Neuronal stem cell (in vitro differentiated cells): Measurements from ENCODE around the gene SP140L.

Source experiments
- DNase-seq: peaks from one replicate; pipeline ENCODE4 v3.0.0-alpha.2; 2013; ENCODE audit warnings: low spot score
- H2AFZ ChIP-seq: one replicate; pipeline ENCODE4 v1.6.1; 2013; ENCODE audit warnings: mild to moderate bottlenecking, low read length, inconsistent platforms
- H2AK5ac ChIP-seq: 2 replicates; pipeline ENCODE4 v1.6.1; 2013; ENCODE audit warnings: low read depth, mild to moderate bottlenecking, inconsistent platforms, low read length, moderate library complexity, mixed read lengths
- H2BK120ac ChIP-seq: 2 replicates; pipeline ENCODE4 v1.6.1; 2013; ENCODE audit warnings: low read depth, mild to moderate bottlenecking, inconsistent platforms, low read length, moderate library complexity, mixed read lengths
- H2BK12ac ChIP-seq: one replicate; pipeline ENCODE4 v1.6.1; 2013; ENCODE audit warnings: low read length, inconsistent platforms
- H2BK15ac ChIP-seq: 2 replicates; pipeline ENCODE4 v1.6.1; 2013; ENCODE audit warnings: mild to moderate bottlenecking, low read length, inconsistent platforms, mixed read lengths
- H2BK5ac ChIP-seq: one replicate; pipeline ENCODE4 v1.6.1; 2013; ENCODE audit warnings: inconsistent platforms, mild to moderate bottlenecking, low read length, moderate library complexity
- H3K14ac ChIP-seq: one replicate; pipeline ENCODE4 v1.6.1; 2013; ENCODE audit warnings: low read length, inconsistent platforms
- H3K18ac ChIP-seq: 2 replicates; pipeline ENCODE4 v1.6.1; 2013; ENCODE audit warnings: low read length, inconsistent platforms
- H3K23ac ChIP-seq: 2 replicates; pipeline ENCODE4 v1.6.1; 2013; ENCODE audit warnings: low read depth, mild to moderate bottlenecking, mixed read lengths, low read length, inconsistent platforms; ENCODE audit not compliant: poor library complexity
- H3K27ac ChIP-seq: replicated peaks from 3 replicates; pipeline ENCODE4 v1.5.1; 2013; ENCODE audit warnings: low read length, inconsistent platforms
- H3K27me3 ChIP-seq, 3 experiments: 2 replicates each; pipeline ENCODE4 v1.6.1; 2013; ENCODE audit warnings: low read length in 3 of 3, mild to moderate bottlenecking in 2 of 3, inconsistent platforms in 1 of 3, low read depth in 1 of 3, mixed read lengths in 1 of 3, moderate library complexity in 1 of 3; ENCODE audit not compliant: control insufficient read depth in 3 of 3, insufficient read depth in 3 of 3
- H3K36me3 ChIP-seq, 2 donors: replicated peaks in 1 of 2; 2 replicates each; pipeline ENCODE4 v1.6.1; 2013; ENCODE audit warnings: low read length in 2 of 2; ENCODE audit not compliant: control insufficient read depth in 2 of 2, insufficient read depth in 2 of 2
- H3K4ac ChIP-seq: 2 replicates; pipeline ENCODE4 v1.6.1; 2013; ENCODE audit warnings: inconsistent platforms, mild to moderate bottlenecking, low read length, moderate library complexity
- H3K4me1 ChIP-seq, 2 donors: 1 replicate in 1 of 2; 2 replicates in 1 of 2; pipeline ENCODE4 v1.6.1; 2013; ENCODE audit warnings: low read length in 2 of 2, low read depth in 1 of 2; ENCODE audit not compliant: control insufficient read depth in 2 of 2, insufficient read depth in 1 of 2
- H3K4me2 ChIP-seq: one replicate; pipeline ENCODE4 v1.6.1; 2013; ENCODE audit warnings: mild to moderate bottlenecking, low read length, inconsistent platforms; ENCODE audit not compliant: insufficient read depth, poor library complexity, severe bottlenecking
- H3K4me3 ChIP-seq, 2 donors: 2 replicates each; pipeline ENCODE4 v1.5.1; 2013; ENCODE audit warnings: low read length in 2 of 2, mild to moderate bottlenecking in 2 of 2, inconsistent platforms in 1 of 2, moderate library complexity in 1 of 2
- H3K79me1 ChIP-seq: one replicate; pipeline ENCODE4 v1.6.1; 2013; ENCODE audit warnings: low read depth, mild to moderate bottlenecking, inconsistent platforms, low read length, moderate library complexity
- H3K9ac ChIP-seq: one replicate; pipeline ENCODE4 v1.6.1; 2013; ENCODE audit warnings: mild to moderate bottlenecking, low read depth, low read length, inconsistent platforms; ENCODE audit not compliant: poor library complexity
- H3K9me3 ChIP-seq, 2 donors: replicated peaks in 1 of 2; 2 replicates each; pipeline versions ENCODE3 to v1.6.1; 2013; ENCODE audit warnings: low read length in 2 of 2, mild to moderate bottlenecking in 2 of 2, inconsistent platforms in 1 of 2, low read depth in 1 of 2, mixed read lengths in 1 of 2, moderate library complexity in 1 of 2; ENCODE audit not compliant: control insufficient read depth in 2 of 2, insufficient read depth in 1 of 2
- H4K8ac ChIP-seq: one replicate; pipeline ENCODE4 v1.6.1; 2013; ENCODE audit warnings: low read depth, mild to moderate bottlenecking, inconsistent platforms, low read length, moderate library complexity
- H4K91ac ChIP-seq: one replicate; pipeline ENCODE4 v1.6.1; 2013; ENCODE audit warnings: low read length, low read depth, mild to moderate bottlenecking, inconsistent platforms; ENCODE audit not compliant: poor library complexity
- WGBS, 2 donors: extraction: QIAGEN DNeasy Blood & Tissue Kit; methylation state at CpG; one replicate each; pipeline ENCODE4 v1.1.7; 2013; ENCODE audit warnings: missing lambda C conversion rate in 2 of 2, mixed read lengths in 1 of 2; ENCODE audit not compliant: insufficient read length in 2 of 2, insufficient replicate concordance in 1 of 2; ENCODE audit errors: extremely low coverage in 2 of 2; 5-methylcytosine and 5-hydroxymethylcytosine counted together

Gene SP140L

GRCh38 chr2:230443541-230443940 lies 116.5 kb downstream of the SP140L start:
- Histone ChIP-seq H2BK15ac (no peak overlapping the region), H3K4me1 (no peaks in the 10 kb centered on the region), H3K27me3 (no peaks in the 10 kb centered on the region), H3K27ac (no peak overlapping the region), H3K9ac (no peak overlapping the region), H2BK5ac (no peak overlapping the region), H3K18ac (no peak overlapping the region), H3K36me3 (no peaks in the 10 kb centered on the region), H2BK12ac (no peak overlapping the region), H2AK5ac (no peak overlapping the region), H4K91ac (no peak overlapping the region), H2BK120ac (no peak overlapping the region), H3K4me3 (no peak overlapping the region), H4K8ac (no peak overlapping the region), H3K9me3 (no peaks in the 10 kb centered on the region), H3K23ac (no peak overlapping the region), H3K14ac (no peak overlapping the region), H3K4ac (no peak overlapping the region), H2AFZ (no peak overlapping the region), H3K79me1 (no peaks in the 10 kb centered on the region), H3K4me2 (no peak overlapping the region)
- no peak for DNase-seq
- WGBS, 2 donors, result no CpG with 5 or more reads among the region's 2 CpGs

- no peaks in the 10 kb centered on the region for H3K36me3 ChIP-seq
- H3K4me3 ChIP-seq, result no peak overlapping the region
- no peak for DNase-seq
- H3K79me1 ChIP-seq, result no peaks in the 10 kb centered on the region
- H2BK12ac ChIP-seq, result no peak overlapping the region
- no peaks in the 10 kb centered on the region for H3K27me3 ChIP-seq
- H2AK5ac ChIP-seq, result no peak overlapping the region
- no peak overlapping the region for H2BK15ac ChIP-seq
- H2BK120ac ChIP-seq, result no peak overlapping the region
- no peak overlapping the region for H3K4ac ChIP-seq
- H3K4me1 ChIP-seq, result no peaks in the 10 kb centered on the region
- H4K8ac ChIP-seq, result no peak overlapping the region
- no peak overlapping the region for H3K18ac ChIP-seq
- H3K23ac ChIP-seq, result no peak overlapping the region
- no CpG with 5 or more reads among the region's 2 CpGs for whole genome bisulfite sequencing, 2 donors
- H3K9ac ChIP-seq, result no peak overlapping the region
- H3K14ac ChIP-seq, result no peak overlapping the region
- H3K9me3 ChIP-seq, result no peaks in the 10 kb centered on the region
- no peak overlapping the region for H2BK5ac ChIP-seq
- no peak overlapping the region for H3K4me2 ChIP-seq
- H2AFZ ChIP-seq, result no peak overlapping the region
- H4K91ac ChIP-seq, result no peak overlapping the region
- no peak overlapping the region for H3K27ac ChIP-seq
Measured at GRCh38 chr2:230444832-230445231, 117.8 kb downstream of the SP140L start.

- no peak overlapping the region for H2BK15ac ChIP-seq
- H2BK120ac ChIP-seq, result no peak overlapping the region
- WGBS, 2 donors, result no CpG with 5 or more reads among the region's 7 CpGs
- H4K91ac ChIP-seq, result no peak overlapping the region
- H3K4me1 ChIP-seq, result no peaks in the 10 kb centered on the region
- no peak overlapping the region for H3K4ac ChIP-seq
- H3K9me3 ChIP-seq, result no peaks in the 10 kb centered on the region
- H3K79me1 ChIP-seq, result no peaks in the 10 kb centered on the region
- no peak overlapping the region for H2BK12ac ChIP-seq
- H3K4me2 ChIP-seq, result no peak overlapping the region
- no peaks in the 10 kb centered on the region for H3K36me3 ChIP-seq
- no peak overlapping the region for H2AK5ac ChIP-seq
- no peak overlapping the region for H3K23ac ChIP-seq
- no peak overlapping the region for H3K14ac ChIP-seq
- H3K18ac ChIP-seq, result no peak overlapping the region
- H3K9ac ChIP-seq, result no peak overlapping the region
- no peak for DNase-seq
- no peaks in the 10 kb centered on the region for H3K27me3 ChIP-seq
- no peak overlapping the region for H3K27ac ChIP-seq
- H4K8ac ChIP-seq, result no peak overlapping the region
- H3K4me3 ChIP-seq, result no peak overlapping the region
- no peak overlapping the region for H2AFZ ChIP-seq
- H2BK5ac ChIP-seq, result no peak overlapping the region
Measured at GRCh38 chr2:230447036-230447435, 120.0 kb downstream of the SP140L start.

DNA sequence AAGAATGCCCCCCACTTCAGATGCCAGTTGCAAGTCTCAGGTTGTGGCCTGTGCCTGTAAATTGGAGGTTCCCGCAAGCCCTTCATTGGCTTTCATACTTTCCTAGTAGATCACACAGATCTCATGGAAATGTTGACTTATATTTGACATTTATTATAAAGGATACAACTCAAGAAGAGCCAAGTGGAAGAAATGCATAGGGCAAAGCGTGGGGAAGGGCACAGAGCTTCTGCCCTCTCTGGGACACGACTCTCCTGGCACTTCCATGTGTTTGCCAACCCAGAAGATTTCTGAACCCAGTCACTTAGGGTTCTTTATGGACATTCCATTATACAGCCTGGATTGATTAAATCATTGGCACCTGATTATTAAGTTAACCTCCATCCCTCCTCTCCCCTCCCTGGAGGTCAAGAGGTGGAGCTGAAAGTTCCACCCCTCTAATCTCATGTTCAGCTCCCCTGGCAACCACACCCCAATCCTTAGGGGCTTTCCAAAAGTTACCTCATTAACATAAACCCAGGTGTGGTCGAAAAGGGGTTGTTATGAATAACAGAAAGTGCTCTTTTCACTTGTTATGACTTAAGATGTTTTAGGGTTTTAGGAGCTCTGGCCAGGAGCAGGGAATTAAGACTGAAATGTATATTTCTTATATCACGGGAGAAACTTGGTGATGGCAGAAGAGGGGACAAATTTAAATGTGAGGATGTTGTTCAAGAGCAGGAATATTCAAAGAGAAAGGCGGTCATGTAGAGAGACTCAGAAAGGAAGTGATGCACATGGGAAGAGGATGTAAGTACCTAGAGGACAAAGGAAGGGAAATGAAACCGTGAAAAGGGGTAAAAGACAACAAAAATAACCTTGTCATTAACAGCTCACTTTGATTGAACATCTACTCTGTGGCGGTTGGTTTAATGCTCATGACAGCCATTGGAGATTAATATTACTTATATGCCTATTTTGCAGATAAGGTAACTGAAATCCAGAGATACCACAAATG lies 120.8 kb downstream of the SP140L start:
- Histone ChIP-seq H3K4me3 (no peak overlapping the region), H2AK5ac (no peak overlapping the region), H3K36me3 (no peaks in the 10 kb centered on the region)

More for the DNA sequence above, 120.8 kb downstream of the SP140L start:
- no peak overlapping the region for H3K18ac ChIP-seq
- no CpG with 5 or more reads among the region's 8 CpGs for WGBS, 2 donors
- no peaks in the 10 kb centered on the region for H3K27me3 ChIP-seq
- no peak overlapping the region for H4K8ac ChIP-seq
- no peak overlapping the region for H2AFZ ChIP-seq
- no peaks in the 10 kb centered on the region for H3K79me1 ChIP-seq
- H2BK15ac ChIP-seq, result no peak overlapping the region
- H3K23ac ChIP-seq, result no peak overlapping the region
- H3K4me2 ChIP-seq, result no peak overlapping the region
- no peak overlapping the region for H2BK12ac ChIP-seq
- H2BK120ac ChIP-seq, result no peak overlapping the region
- H2BK5ac ChIP-seq, result no peak overlapping the region
- no peak overlapping the region for H4K91ac ChIP-seq
- H3K27ac ChIP-seq, result no peak overlapping the region
- no peak for DNase-seq
- no peak overlapping the region for H3K14ac ChIP-seq
- H3K9me3 ChIP-seq, result no peaks in the 10 kb centered on the region
- no peaks in the 10 kb centered on the region for H3K4me1 ChIP-seq
- H3K4ac ChIP-seq, result no peak overlapping the region
- no peak overlapping the region for H3K9ac ChIP-seq
